GM12878 (cell line): ENCODE results near the gene GPBP1L1. TPM values are rescaled to one million over a fixed set of nuclear protein-coding genes. Genes with fewer than 3 reads are reported as not detected.
A peak's percentile ranks its signal among the peaks of the same experiment; 100 is the strongest.

Source experiments
- BCL3 ChIP-seq: IDR thresholded peaks from 2 replicates; pipeline ENCODE4 v1.6.1; 2011; ENCODE audit warnings: borderline replicate concordance, low read depth, mild to moderate bottlenecking, moderate library complexity, low read length; ENCODE audit not compliant: insufficient read depth, poor library complexity, severe bottlenecking
- E2F8 ChIP-seq: fragments of 450-650 bp; IDR thresholded peaks from 2 replicates; pipeline ENCODE4 v1.6.1; 2018; ENCODE audit warnings: mild to moderate bottlenecking, low read depth, moderate library complexity; ENCODE audit not compliant: partially characterized antibody
- EED ChIP-seq: sonication (generic); IDR thresholded peaks from 2 replicates; pipeline ENCODE4 v1.6.1; 2016; ENCODE audit warnings: antibody characterized with exemption, low read depth
- ELK1 ChIP-seq: IDR thresholded peaks from 2 replicates; pipeline ENCODE4 v1.6.1; 2012; ENCODE audit warnings: low read depth, low read length, improper control_type of control experiment
- ETV6 ChIP-seq, 2 experiments: fragments of 450-650 bp in 1 of 2; IDR thresholded peaks in 1 of 2; conservative IDR thresholded peaks in 1 of 2; 2 replicates each; pipeline ENCODE4 v1.6.1; 2014; ENCODE audit warnings: antibody characterized with exemption in 1 of 2, borderline replicate concordance in 1 of 2, low read depth in 1 of 2, mild to moderate bottlenecking in 1 of 2, moderate library complexity in 1 of 2
- FOXM1 ChIP-seq: IDR thresholded peaks from 2 replicates; pipeline ENCODE4 v1.6.1; 2012; ENCODE audit warnings: low read depth, mild to moderate bottlenecking, inconsistent platforms, low read length, moderate library complexity
- IKZF2 ChIP-seq, 2 experiments: fragments of 450-650 bp; IDR thresholded peaks; 2 replicates each; pipeline ENCODE4 v1.6.1; 2017; ENCODE audit warnings: mild to moderate bottlenecking in 2 of 2, moderate library complexity in 2 of 2
- IRF4 ChIP-seq: IDR thresholded peaks from 2 replicates; pipeline ENCODE4 v1.6.1; 2011; ENCODE audit warnings: low read depth, low read length
- KDM1A ChIP-seq: fragments of 200-600 bp; sonication (generic); IDR thresholded peaks from 2 replicates; pipeline ENCODE4 v1.6.1; 2016; ENCODE audit warnings: borderline replicate concordance
- MEF2B ChIP-seq: fragments of 450-650 bp; IDR thresholded peaks from 2 replicates; pipeline ENCODE4 v1.6.1; 2018; ENCODE audit warnings: mild to moderate bottlenecking, moderate library complexity; ENCODE audit not compliant: partially characterized antibody, poor library complexity, severe bottlenecking
- MTA2 ChIP-seq: fragments of 450-650 bp; IDR thresholded peaks from 2 replicates; pipeline ENCODE4 v1.6.1; 2016; ENCODE audit warnings: low read depth, mild to moderate bottlenecking, moderate library complexity
- RUNX3 ChIP-seq: IDR thresholded peaks from 2 replicates; pipeline ENCODE4 v1.6.1; 2012; ENCODE audit warnings: low read length, inconsistent platforms
- SMAD5 ChIP-seq: IDR thresholded peaks from 2 replicates; pipeline ENCODE4 v1.6.1; 2016; ENCODE audit warnings: antibody characterized with exemption, low read depth
- SPI1 ChIP-seq: IDR thresholded peaks from 2 replicates; pipeline ENCODE4 v1.6.1; 2011; ENCODE audit warnings: low read depth, mild to moderate bottlenecking, low read length, moderate library complexity, borderline replicate concordance; ENCODE audit not compliant: insufficient read depth
- SREBF2 ChIP-seq: IDR thresholded peaks from 2 replicates; pipeline ENCODE4 v1.6.1; 2012; ENCODE audit warnings: mild to moderate bottlenecking, low read length
- SUZ12 ChIP-seq: fragments of 200-600 bp; sonication (generic); IDR thresholded peaks from one replicate; pipeline ENCODE4 v1.6.1; 2018; ENCODE audit warnings: antibody characterized with exemption, mild to moderate bottlenecking; ENCODE audit not compliant: unreplicated experiment
- YBX1 ChIP-seq: fragments of 450-650 bp; IDR thresholded peaks from 2 replicates; pipeline ENCODE4 v1.6.1; 2016; ENCODE audit warnings: antibody characterized with exemption
- ZBED1 ChIP-seq: IDR thresholded peaks from 2 replicates; pipeline ENCODE4 v1.6.1; 2016; ENCODE audit warnings: borderline replicate concordance
- ZNF592 ChIP-seq: fragments of 450-650 bp; IDR thresholded peaks from 2 replicates; pipeline ENCODE4 v1.6.1; 2017; ENCODE audit warnings: mild to moderate bottlenecking, moderate library complexity
- ZSCAN29 ChIP-seq: fragments of 450-650 bp; IDR thresholded peaks from 2 replicates; pipeline ENCODE4 v1.6.1; 2017; ENCODE audit warnings: mild to moderate bottlenecking, moderate library complexity
- ZZZ3 ChIP-seq: IDR thresholded peaks from 2 replicates; pipeline ENCODE4 v1.6.1; 2011; ENCODE audit warnings: low read depth; ENCODE audit not compliant: control insufficient read depth, insufficient read length
- polyA plus RNA-seq, 11 experiments: library from polyadenylated mRNA; depleted of rRNA in 4 of 11; unstranded in 6 of 11; stranded (reverse) in 5 of 11; fragments of >200 nt; fragmentation: Nextera tagmentation in 4 of 11; fragmentation: Illumina TruSeq in 1 of 11; extraction: Ambion mirVana in 4 of 11; extraction: Trizol in 1 of 11; gene quantifications; 1 replicate in 1 of 11; 2 replicates in 10 of 11; pipeline versions ENCODE4 v1.2.1 to v1.2.3, GENCODE V29; 2011 to 2016; ENCODE audit warnings: inconsistent platforms in 2 of 11, missing spikeins in 2 of 11, low read depth in 1 of 11
- total RNA-seq, 4 experiments: library from RNA; depleted of rRNA in 3 of 4; stranded (reverse); fragments of >200 nt in 3 of 4; fragmentation: Illumina TruSeq in 1 of 4; extraction: Trizol in 1 of 4; gene quantifications; 2 replicates each; pipeline versions ENCODE4 v1.2.1 to v1.2.3, GENCODE V29; 2013 to 2021

GPBP1L1 gene
- total and polyA plus RNA-seq, 10 of the 15 experiments (the other 5 are each of a cell fraction or from before 2014, with no cell fraction given): 37.3 to 91.6 (median 81.2) TPM

GRCh38 chr1:45687014-45687753 is 851 bp upstream of the GPBP1L1 start (continued):
- TF ChIP-seq FOXM1: no peak
- TF ChIP-seq BCL3: no peak
- no peak; a peak in 1 of 4 replicates for TF ChIP-seq IKZF2 (IDR thresholded peaks at IDR 0.05)
- no peak for TF ChIP-seq SREBF2
- peak; percentile 97 for TF ChIP-seq SMAD5
- TF ChIP-seq MTA2: no peak
- TF ChIP-seq SPI1: no peak
- TF ChIP-seq E2F8: peak; percentile 17
- TF ChIP-seq RUNX3: no peak
- TF ChIP-seq KDM1A: no peak
- TF ChIP-seq ZZZ3: no peak
- TF ChIP-seq ETV6 (conservative IDR thresholded peaks at IDR 0.05 in 1 of 2, IDR thresholded peaks at IDR 0.05 in 1 of 2; ENCODE audit: borderline replicate concordance in 1 of 2, low read depth in 1 of 2): peak in 1 of 2 experiments; percentile 50; a peak in 1 of 4 replicates
- TF ChIP-seq IRF4: no peak
- peak; percentile 81 for TF ChIP-seq ZSCAN29
- no peak for TF ChIP-seq YBX1
- TF ChIP-seq EED: peak; percentile 17; the same call in 1 of the 2 replicates
- TF ChIP-seq SUZ12: no peak
- no peak for TF ChIP-seq MEF2B
- no peak for TF ChIP-seq ZNF592
- peak; percentile 68 for TF ChIP-seq ELK1
- no peak for TF ChIP-seq ZBED1
